Endothelial cell of umbilical vein (primary cell): Measurements from ENCODE around the gene MYO18A. TPM values are rescaled to one million over a fixed set of nuclear protein-coding genes. Genes with fewer than 3 reads are reported as not detected.
A peak's percentile ranks its signal among the peaks of the same experiment; 100 is the strongest.

ENCODE experiments used
- BruUV-seq: library from RNA; stranded (reverse); fragments of 400-500 nt; replicated peaks from 2 replicates; lab custom pipeline; 2021; lab: Mats Ljungman, UMichigan
- CTCF ChIA-PET: fragments of 300-600, 350-600 bp; sonication (Branson Sonifier 250); formaldehyde crosslinking; loops from one replicate; lab custom pipeline; 2021; ENCODE audit warnings: antibody characterized with exemption, inconsistent platforms; lab: Charles Lee
- POLR2A ChIA-PET: fragments of 300-600, 350-600 bp; sonication (Branson Sonifier 250); formaldehyde crosslinking; loops from one replicate; lab custom pipeline; 2021; ENCODE audit warnings: antibody characterized with exemption, inconsistent platforms; lab: Charles Lee
- DNase-seq: peaks from one replicate; pipeline ENCODE4 v3.0.0-alpha.2; 2011; ENCODE audit warnings: low read depth, low spot score
- FAIRE-seq: peaks from 2 replicates; lab custom pipeline; 2011; peaks lifted over from hg19 to GRCh38; lab: Jason Lieb, UNC
- H2AFZ ChIP-seq: 2 replicates; pipeline ENCODE4 v1.6.0; 2012; ENCODE audit warnings: low read depth, low read length, control low read depth, inconsistent platforms
- H3K27ac ChIP-seq: 2 replicates; pipeline ENCODE4 v1.5.1; 2011; ENCODE audit warnings: low read depth, mild to moderate bottlenecking, control low read depth, low read length, moderate library complexity; ENCODE audit not compliant: insufficient read depth
- H3K27me3 ChIP-seq, 2 experiments: 2 replicates each; pipeline versions ENCODE4 v1.6.0 to v1.6.1; 2011; ENCODE audit warnings: low read length in 2 of 2, mixed read lengths in 1 of 2; ENCODE audit not compliant: control insufficient read depth in 2 of 2, insufficient read depth in 2 of 2
- H3K36me3 ChIP-seq, 2 experiments: 2 replicates in 1 of 2; 3 replicates in 1 of 2; pipeline ENCODE4 v1.5.1; 2011; ENCODE audit warnings: low read length in 2 of 2, mild to moderate bottlenecking in 1 of 2, moderate library complexity in 1 of 2; ENCODE audit not compliant: control insufficient read depth in 2 of 2, insufficient read depth in 2 of 2; ENCODE audit errors: extremely low read depth in 1 of 2
- H3K4me1 ChIP-seq: 3 replicates; pipeline ENCODE4 v1.5.1; 2011; ENCODE audit warnings: mild to moderate bottlenecking, low read length; ENCODE audit not compliant: control insufficient read depth, insufficient read depth; ENCODE audit errors: extremely low read depth
- H3K4me2 ChIP-seq: 2 replicates; pipeline ENCODE4 v1.6.1; 2011; ENCODE audit warnings: low read length, control low read depth, mixed read lengths; ENCODE audit not compliant: insufficient read depth
- H3K4me3 ChIP-seq, 3 experiments: fragments of 200-600 bp in 1 of 3; sonication (generic), shearing (Covaris generic) in 1 of 3; replicated peaks in 1 of 3; 2 replicates each; pipeline ENCODE4 v1.5.1; 2011 to 2016; ENCODE audit warnings: control low read depth in 3 of 3, low read length in 3 of 3, mild to moderate bottlenecking in 2 of 3, inconsistent platforms in 1 of 3, low read depth in 1 of 3, moderate library complexity in 1 of 3; ENCODE audit not compliant: insufficient read depth in 1 of 3
- H3K79me2 ChIP-seq: 2 replicates; pipeline ENCODE4 v1.6.0; 2012; ENCODE audit warnings: low read length, inconsistent platforms; ENCODE audit not compliant: control insufficient read depth, insufficient read depth
- H3K9ac ChIP-seq: replicated peaks from 2 replicates; pipeline ENCODE3; 2011; ENCODE audit warnings: low read length, control low read depth; ENCODE audit not compliant: insufficient read depth; ENCODE audit errors: extremely low read depth
- H3K9me1 ChIP-seq: replicated peaks from 3 replicates; pipeline ENCODE4 v1.6.0; 2011; ENCODE audit warnings: mild to moderate bottlenecking, low read length; ENCODE audit not compliant: control insufficient read depth, insufficient read depth; ENCODE audit errors: extremely low read depth
- H3K9me3 ChIP-seq: replicated peaks from 2 replicates; pipeline ENCODE4 v1.5.1; 2012; ENCODE audit warnings: low read length, inconsistent platforms; ENCODE audit not compliant: control insufficient read depth, insufficient read depth
- H4K20me1 ChIP-seq: replicated peaks from 2 replicates; pipeline ENCODE3; 2011; ENCODE audit warnings: mild to moderate bottlenecking, low read length; ENCODE audit not compliant: control insufficient read depth, insufficient read depth; ENCODE audit errors: extremely low read depth
- CTCF ChIP-seq, 2 donors: IDR thresholded peaks; 1 replicate in 1 of 2; 2 replicates in 1 of 2; pipeline ENCODE4 v1.5.1; 2011; ENCODE audit warnings: low read length in 2 of 2, mild to moderate bottlenecking in 2 of 2, moderate library complexity in 2 of 2, control low read depth in 1 of 2, inconsistent platforms in 1 of 2, low read depth in 1 of 2; ENCODE audit not compliant: insufficient read depth in 1 of 2; ENCODE audit errors: extremely low read depth in 1 of 2
- EZH2 ChIP-seq: IDR thresholded peaks from 2 replicates; pipeline ENCODE4 v1.6.1; 2012; ENCODE audit warnings: borderline replicate concordance, low read depth, mild to moderate bottlenecking, moderate library complexity, low read length, inconsistent platforms; ENCODE audit not compliant: severe bottlenecking
- FOS ChIP-seq: IDR thresholded peaks from 2 replicates; pipeline ENCODE4 v1.6.1; 2011; ENCODE audit warnings: mild to moderate bottlenecking, low read length, moderate library complexity, borderline replicate concordance; ENCODE audit not compliant: insufficient read depth
- GATA2 ChIP-seq: IDR thresholded peaks from 2 replicates; pipeline ENCODE4 v1.7.0; 2011; ENCODE audit warnings: low read depth, mild to moderate bottlenecking, moderate library complexity, mixed read lengths, low read length; ENCODE audit not compliant: insufficient read length, insufficient read depth
- JUN ChIP-seq: IDR thresholded peaks from 2 replicates; pipeline ENCODE4 v1.6.1; 2011; ENCODE audit warnings: borderline replicate concordance, low read depth; ENCODE audit not compliant: insufficient read length, insufficient read depth
- MAX ChIP-seq: IDR thresholded peaks from 2 replicates; pipeline ENCODE4 v1.6.1; 2011; ENCODE audit not compliant: insufficient read depth, insufficient read length
- MYC ChIP-seq: IDR thresholded peaks from one replicate; pipeline ENCODE4 v1.6.1; 2011; ENCODE audit warnings: mild to moderate bottlenecking, low read depth, low read length
- POLR2A ChIP-seq: IDR thresholded peaks from 2 replicates; pipeline ENCODE4 v1.6.1; 2012; ENCODE audit warnings: low read depth, mild to moderate bottlenecking, control low read depth, low read length
- POLR2AphosphoS5 ChIP-seq: IDR thresholded peaks from 2 replicates; pipeline ENCODE4 v1.6.1; 2012; ENCODE audit warnings: low read depth, mild to moderate bottlenecking, control low read depth, low read length, moderate library complexity; ENCODE audit not compliant: insufficient read depth
- dilution Hi-C: fragments of 300-500 bp; cut with MboI; formaldehyde crosslinking; loops from one replicate; pipeline ENCODE4 v1.15.0; 2019; ENCODE audit warnings: low sequenced_read_pairs; ENCODE audit not compliant: extremely low pct_ligation_motif_present
- intact Hi-C: fragments of 100-400 bp; cut with micrococcal nuclease; formaldehyde crosslinking; loops from one replicate; pipeline ENCODE4 v1.10.0; 2022
- polyA plus RNA-seq, 4 experiments: library from polyadenylated mRNA; depleted of rRNA in 3 of 4; stranded (reverse) in 3 of 4; unstranded in 1 of 4; fragments of >200 nt; gene quantifications; 2 replicates each; pipeline versions ENCODE4 v1.2.1 to v1.2.3, GENCODE V29; 2011 to 2012; ENCODE audit warnings: missing spikeins in 1 of 4
- total RNA-seq: library from RNA; stranded (reverse); gene quantifications from 2 replicates; pipeline ENCODE4 v1.2.3, GENCODE V29; 2021

Gene MYO18A
- total and polyA plus RNA-seq, 2 donors (not counting 3 experiments of a cell fraction or from before 2014, with no cell fraction given): 3.9 to 28.3 TPM

- Histone ChIP-seq H3K27ac (no peak overlapping the region), H3K79me2 (no peaks in the 10 kb centered on the region), H3K4me3 (peak overlapping the region in 1 of 3 experiments; percentile 4), H3K4me2 (peak overlapping the region; percentile 9), H2AFZ (peak overlapping the region; percentile 73), H3K36me3 (no peaks in the 10 kb centered on the region), H3K9ac (no peak overlapping the region), H3K9me3 (no peaks in the 10 kb centered on the region), H4K20me1 (no peaks in the 10 kb centered on the region), H3K27me3 (no peaks in the 10 kb centered on the region), H3K9me1 (no peaks in the 10 kb centered on the region), H3K4me1 (peaks cover 30% of the 10 kb centered on the region)
- intact Hi-C loops (no loop called here), dilution Hi-C loops (no loop called here)
- POLR2A ChIA-PET: interaction anchor here (0.7 kb wide), 1 partner anchor 115 kb away, joined by 3 read pairs; no protein-coding TSS in a partner anchor
- TF ChIP-seq POLR2A: no peak
- no peak for TF ChIP-seq MAX
- TF ChIP-seq FOS: no peak
- no peak for TF ChIP-seq EZH2
- no peak for TF ChIP-seq POLR2AphosphoS5
- no peak for TF ChIP-seq GATA2
- TF ChIP-seq CTCF (IDR thresholded peaks at IDR 0.05; ENCODE audit: extremely low read depth in 1 of 2, insufficient read depth in 1 of 2, low read depth in 1 of 2, low read length in 2 of 2): no peak
- no peak for TF ChIP-seq JUN
- TF ChIP-seq MYC: no peak
- BruUV-seq: no TSS peak
- DNase-seq (peak; percentile 58), FAIRE-seq (peak; percentile 37)
- CTCF ChIA-PET: interaction anchor here (0.6 to 13.7 kb wide), 12 partner anchors 8 to 190 kb away, joined by 3 to 329 read pairs (median 7); partner anchors contain the start of gene MYO18A
These were observed 39.3 kb downstream of the MYO18A start for GRCh38 chr17:29140631-29141513.
